VCaP (cell line): ENCODE measurements around the gene ATXN7L3.
"Not testable (repeated sequence)": the region's sequence is repeated elsewhere in the genome, so short reads cannot be mapped to it uniquely, and the experiment has no call there.

Source experiments
- H3K27ac ChIP-seq: fragments of 450-650 bp; 2 replicates; pipeline ENCODE4 v1.5.1; 2017
- CTCF ChIP-seq: fragments of 450-650 bp; conservative IDR thresholded peaks from 2 replicates; pipeline ENCODE4 v1.5.1; 2017; ENCODE audit warnings: mild to moderate bottlenecking, moderate library complexity

The ATXN7L3 gene

GRCh38 chr17:44146375-44147346 lies 53.0 kb downstream of the ATXN7L3 start:
- H3K27ac ChIP-seq, result no peak overlapping the region
- TF ChIP-seq CTCF, result no peak

DNA sequence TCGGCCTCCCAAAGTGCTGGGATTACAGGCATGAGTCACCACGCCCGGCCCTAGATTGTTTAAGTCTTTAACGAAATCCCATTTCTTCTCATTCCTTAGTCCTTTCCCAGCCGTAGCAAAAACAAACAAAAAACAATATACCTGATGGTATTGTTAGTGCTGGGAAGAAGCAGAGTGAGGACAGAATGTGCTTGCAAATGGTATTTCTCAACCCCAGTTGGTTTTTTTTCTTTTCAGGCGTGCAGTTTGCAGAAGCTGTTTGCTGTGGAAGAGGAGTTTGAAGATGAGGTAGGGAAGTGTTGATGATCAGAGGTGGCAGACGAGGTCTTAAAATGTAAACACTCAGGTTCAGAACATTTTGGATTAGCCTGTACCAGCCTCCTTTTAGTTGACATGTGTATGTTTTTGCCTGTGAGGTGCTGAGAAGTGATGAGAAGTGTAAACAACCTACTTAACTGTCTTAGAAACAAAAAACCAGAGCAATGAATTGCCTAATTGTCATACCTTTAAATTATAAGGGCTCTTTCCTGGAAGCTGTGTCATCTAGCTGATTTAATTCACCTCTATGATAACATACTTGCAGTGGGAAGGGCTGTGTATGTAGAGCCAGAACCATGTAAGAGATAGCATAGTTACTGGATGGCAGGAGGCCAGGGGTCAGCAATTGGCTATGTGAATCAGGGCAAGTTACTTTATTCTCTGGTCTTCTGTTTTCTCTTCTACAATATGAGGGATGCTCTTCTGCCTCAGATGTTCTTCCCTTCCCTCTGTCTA lies 54.5 kb downstream of the ATXN7L3 start:
- no peak for TF ChIP-seq CTCF
- H3K27ac ChIP-seq, result no peak overlapping the region

GRCh38 chr17:44143921-44144320 lies 55.8 kb downstream of the ATXN7L3 start:
- H3K27ac ChIP-seq, result not testable (repeated sequence)
